Measurements from ENCODE around the gene KCTD16.

The KCTD16 gene

GRCh38 chr5:144249755-144250464, 79.2 kb downstream of the KCTD16 start:
- in situ Hi-C loops (cut with MboI; ENCODE audit: low sequenced_read_pairs): loop anchor here (25.0 kb wide), 1 partner anchor 1587 kb away; the partner anchor contains the start of gene PRELID2
- no peaks in the 10 kb centered on the region for H3K27me3 ChIP-seq (ENCODE audit: low read depth)
- DNase-seq (ENCODE audit: low spot score in 2 of 2): no peak
- H3K4me1 ChIP-seq: no peaks in the 10 kb centered on the region; the same call in 1 of the 2 replicates
- no peaks in the 10 kb centered on the region for H3K9me3 ChIP-seq
- no peaks in the 10 kb centered on the region for H3K36me3 ChIP-seq (replicated peaks)
- no peak overlapping the region for H3K4me3 ChIP-seq

- Histone ChIP-seq H3K9me3 (no peaks in the 10 kb centered on the region), H3K4me3 (no peak overlapping the region), H3K27me3 (ENCODE audit: low read depth) (no peaks in the 10 kb centered on the region), H3K4me1 (no peaks in the 10 kb centered on the region; the same call in 1 of the 2 replicates), H3K36me3 (replicated peaks) (no peaks in the 10 kb centered on the region)
- in situ Hi-C loops (cut with MboI; ENCODE audit: low sequenced_read_pairs): no loop called here
- no peak for DNase-seq (ENCODE audit: low spot score in 2 of 2)
Observed at GRCh38 chr5:144254552-144254951, 83.9 kb downstream of the KCTD16 start.

GRCh38 chr5:144260121-144260520, 89.4 kb downstream of the KCTD16 start:
- in situ Hi-C loops (cut with MboI; ENCODE audit: low sequenced_read_pairs): no loop called here
- Histone ChIP-seq H3K27me3 (ENCODE audit: low read depth) (no peaks in the 10 kb centered on the region), H3K9me3 (no peaks in the 10 kb centered on the region), H3K36me3 (replicated peaks) (no peaks in the 10 kb centered on the region), H3K4me3 (no peak overlapping the region), H3K4me1 (no peaks in the 10 kb centered on the region)
- DNase-seq (ENCODE audit: low spot score in 2 of 2): no peak

GRCh38 chr5:144265643-144266247, 95.1 kb downstream of the KCTD16 start:
- H3K4me3 ChIP-seq: no peak overlapping the region
- in situ Hi-C loops (cut with MboI; ENCODE audit: low sequenced_read_pairs): no loop called here
- H3K4me1 ChIP-seq: no peaks in the 10 kb centered on the region
- DNase-seq (ENCODE audit: low spot score in 2 of 2): no peak
- H3K9me3 ChIP-seq: no peaks in the 10 kb centered on the region
- no peaks in the 10 kb centered on the region for H3K36me3 ChIP-seq (replicated peaks)
- H3K27me3 ChIP-seq (ENCODE audit: low read depth): no peaks in the 10 kb centered on the region

- no peak for DNase-seq (ENCODE audit: low spot score in 2 of 2)
- in situ Hi-C loops (cut with MboI; ENCODE audit: low sequenced_read_pairs): no loop called here
- Histone ChIP-seq H3K4me1 (no peaks in the 10 kb centered on the region), H3K4me3 (no peak overlapping the region), H3K27me3 (ENCODE audit: low read depth) (no peaks in the 10 kb centered on the region), H3K9me3 (no peaks in the 10 kb centered on the region), H3K36me3 (replicated peaks) (no peaks in the 10 kb centered on the region)
Observed at GRCh38 chr5:144267961-144268513, 97.4 kb downstream of the KCTD16 start.

- no peak for DNase-seq (ENCODE audit: low spot score in 2 of 2)
- Histone ChIP-seq H3K4me3 (no peak overlapping the region), H3K4me1 (peaks cover 33% of the 10 kb centered on the region), H3K27me3 (ENCODE audit: low read depth) (no peaks in the 10 kb centered on the region), H3K36me3 (replicated peaks) (no peaks in the 10 kb centered on the region), H3K9me3 (no peaks in the 10 kb centered on the region)
- in situ Hi-C loops (cut with MboI; ENCODE audit: low sequenced_read_pairs): no loop called here
Observed at GRCh38 chr5:144273232-144274027, 102.8 kb downstream of the KCTD16 start.

GRCh38 chr5:144275329-144275728, 104.7 kb downstream of the KCTD16 start:
- no peak overlapping the region for H3K4me3 ChIP-seq
- peaks cover 33% of the 10 kb centered on the region for H3K4me1 ChIP-seq
- H3K36me3 ChIP-seq (replicated peaks): no peaks in the 10 kb centered on the region
- peak; percentile 57 to 79 for DNase-seq (ENCODE audit: low spot score in 2 of 2)
- in situ Hi-C loops (cut with MboI; ENCODE audit: low sequenced_read_pairs): no loop called here
- no peaks in the 10 kb centered on the region for H3K9me3 ChIP-seq
- no peaks in the 10 kb centered on the region for H3K27me3 ChIP-seq (ENCODE audit: low read depth)

- no peaks in the 10 kb centered on the region for H3K9me3 ChIP-seq
- no peaks in the 10 kb centered on the region for H3K27me3 ChIP-seq (ENCODE audit: low read depth)
- peaks cover 33% of the 10 kb centered on the region for H3K4me1 ChIP-seq
- in situ Hi-C loops (cut with MboI; ENCODE audit: low sequenced_read_pairs): no loop called here
- no peak overlapping the region for H3K4me3 ChIP-seq
- H3K36me3 ChIP-seq (replicated peaks): no peaks in the 10 kb centered on the region
- DNase-seq (ENCODE audit: low spot score in 2 of 2): peak in 1 of 2 experiments; percentile 14
Observed at GRCh38 chr5:144276034-144276822, 105.6 kb downstream of the KCTD16 start.

GRCh38 chr5:144281784-144282183, 111.1 kb downstream of the KCTD16 start:
- Histone ChIP-seq H3K9me3 (no peaks in the 10 kb centered on the region), H3K36me3 (replicated peaks) (no peaks in the 10 kb centered on the region), H3K27me3 (ENCODE audit: low read depth) (no peaks in the 10 kb centered on the region), H3K4me1 (peaks cover 9% of the 10 kb centered on the region), H3K4me3 (no peak overlapping the region)
- DNase-seq (ENCODE audit: low spot score in 2 of 2): no peak
- in situ Hi-C loops (cut with MboI; ENCODE audit: low sequenced_read_pairs): no loop called here

GRCh38 chr5:144284036-144284435, 113.4 kb downstream of the KCTD16 start:
- no peaks in the 10 kb centered on the region for H3K36me3 ChIP-seq (replicated peaks)
- no peaks in the 10 kb centered on the region for H3K4me1 ChIP-seq
- no peaks in the 10 kb centered on the region for H3K27me3 ChIP-seq (ENCODE audit: low read depth)
- H3K9me3 ChIP-seq: no peaks in the 10 kb centered on the region
- in situ Hi-C loops (cut with MboI; ENCODE audit: low sequenced_read_pairs): no loop called here
- DNase-seq (ENCODE audit: low spot score in 2 of 2): no peak
- H3K4me3 ChIP-seq: no peak overlapping the region

- no peak overlapping the region for H3K4me3 ChIP-seq
- no peaks in the 10 kb centered on the region for H3K36me3 ChIP-seq (replicated peaks)
- no peaks in the 10 kb centered on the region for H3K4me1 ChIP-seq
- no peak for DNase-seq (ENCODE audit: low spot score in 2 of 2)
- in situ Hi-C loops (cut with MboI; ENCODE audit: low sequenced_read_pairs): no loop called here
- H3K9me3 ChIP-seq: no peaks in the 10 kb centered on the region
- H3K27me3 ChIP-seq (ENCODE audit: low read depth): no peaks in the 10 kb centered on the region
Observed at GRCh38 chr5:144284931-144285502, 114.3 kb downstream of the KCTD16 start.

GRCh38 chr5:144289277-144289676, 118.6 kb downstream of the KCTD16 start:
- no peaks in the 10 kb centered on the region for H3K4me1 ChIP-seq
- no peak for DNase-seq (ENCODE audit: low spot score in 2 of 2)
- no peaks in the 10 kb centered on the region for H3K27me3 ChIP-seq (ENCODE audit: low read depth)
- H3K4me3 ChIP-seq: no peak overlapping the region
- H3K36me3 ChIP-seq (replicated peaks): no peaks in the 10 kb centered on the region
- in situ Hi-C loops (cut with MboI; ENCODE audit: low sequenced_read_pairs): no loop called here
- H3K9me3 ChIP-seq: no peaks in the 10 kb centered on the region

GRCh38 chr5:144292029-144292428, 121.4 kb downstream of the KCTD16 start:
- Histone ChIP-seq H3K4me3 (no peak overlapping the region), H3K4me1 (no peaks in the 10 kb centered on the region), H3K9me3 (no peaks in the 10 kb centered on the region), H3K27me3 (ENCODE audit: low read depth) (no peaks in the 10 kb centered on the region), H3K36me3 (replicated peaks) (no peaks in the 10 kb centered on the region)
- in situ Hi-C loops (cut with MboI; ENCODE audit: low sequenced_read_pairs): no loop called here
- no peak for DNase-seq (ENCODE audit: low spot score in 2 of 2)
